Stimulated activated CD4-positive, alpha-beta T cell treated with anti-CD3 and anti-CD28 coated beads, Interleukin-1b, Interleukin-23, amount 100 ng/mL, for 24 hours (primary cell): ENCODE data around the gene CHST9.
"Not testable (repeated sequence)": the region's sequence is repeated elsewhere in the genome, so short reads cannot be mapped to it uniquely, and the experiment has no call there.

Experiments
- DNase-seq, 4 experiments: peaks; one replicate each; pipeline ENCODE4 v3.0.0-alpha.2; 2020; ENCODE audit warnings: low read depth in 4 of 4, low spot score in 1 of 4

The CHST9 gene

GRCh38 chr18:27108842-27109241, 76.3 kb downstream of the CHST9 start:
- DNase-seq = no peak

DNA sequence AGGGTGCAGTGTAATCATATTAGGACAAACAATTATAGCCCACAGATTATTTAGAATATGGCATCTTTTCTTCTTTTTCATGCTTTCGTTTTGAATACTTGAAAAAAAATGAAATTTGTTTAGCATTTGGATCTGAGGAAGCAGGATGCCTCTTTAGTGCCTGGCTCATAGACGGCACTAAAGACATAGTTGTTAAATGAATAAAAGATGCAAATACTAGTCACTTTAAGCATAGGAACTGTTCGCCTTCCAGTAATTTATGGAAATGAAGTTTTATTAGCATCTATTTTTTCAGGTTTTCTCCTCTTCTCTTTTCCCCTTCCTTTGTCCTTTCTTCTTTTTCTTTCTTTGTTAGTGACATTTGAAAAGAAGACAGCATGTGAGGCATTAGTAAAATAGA, 80.4 kb downstream of the CHST9 start:
- no peak for DNase-seq

DNA sequence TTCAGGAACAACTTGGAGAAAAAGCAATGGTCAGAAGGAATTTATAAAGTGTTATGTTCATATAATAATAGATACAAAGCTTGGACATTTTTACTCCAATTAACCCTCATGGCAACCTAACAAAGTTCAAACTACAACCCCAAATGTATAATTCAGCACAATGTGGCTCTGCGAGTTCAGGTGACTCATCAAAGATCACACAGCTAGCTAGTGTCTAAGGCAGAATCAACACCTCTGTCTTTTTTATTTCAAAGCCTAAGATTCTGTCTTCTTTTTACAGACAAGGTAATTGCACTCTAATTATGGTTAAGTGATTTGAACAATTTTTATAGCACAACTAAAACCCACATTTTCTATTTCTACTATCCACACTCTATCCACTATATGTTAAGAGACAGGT, 90.5 kb downstream of the CHST9 start:
- no peak for DNase-seq

DNA sequence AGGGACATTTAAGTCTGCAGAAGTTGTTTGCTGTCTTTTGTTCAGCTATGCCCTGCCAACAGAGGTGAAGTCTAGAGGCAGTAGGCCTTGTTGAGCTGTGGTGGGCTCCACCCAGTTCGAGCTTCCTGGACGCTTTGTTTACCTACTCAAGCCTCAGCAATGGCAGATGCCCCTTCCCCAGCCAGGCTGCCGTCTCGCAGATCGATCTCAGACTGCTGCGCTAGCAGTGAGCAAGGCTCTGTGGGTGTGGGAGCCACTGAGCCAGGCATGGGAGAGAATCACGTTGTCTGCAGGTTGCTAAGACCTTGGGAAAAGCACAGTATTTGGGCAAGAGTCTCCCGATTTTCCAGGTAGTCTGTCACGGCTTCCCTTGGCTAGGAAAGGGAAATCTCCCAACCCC, 91.8 kb downstream of the CHST9 start:
- DNase-seq = not testable (repeated sequence)

DNA sequence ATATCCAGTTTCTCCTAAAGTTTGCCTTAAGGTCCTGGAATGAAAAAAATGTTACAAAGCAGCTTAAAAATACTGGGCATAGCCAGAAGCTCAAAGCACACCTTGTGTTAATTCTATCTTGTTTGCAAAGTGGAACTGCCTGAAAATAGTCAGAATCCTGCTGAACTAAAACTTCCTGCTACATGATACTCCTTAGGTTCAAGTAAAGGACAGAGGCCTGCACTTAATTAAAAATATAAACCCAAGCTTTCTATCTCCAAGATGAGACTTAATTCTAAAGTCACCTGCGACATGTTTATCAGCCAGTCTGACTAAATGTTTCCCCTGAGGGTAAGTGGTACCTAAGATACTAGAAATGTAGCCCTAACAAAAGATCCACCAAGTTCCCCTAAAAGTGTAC, 103.4 kb downstream of the CHST9 start:
- DNase-seq = no peak

DNA sequence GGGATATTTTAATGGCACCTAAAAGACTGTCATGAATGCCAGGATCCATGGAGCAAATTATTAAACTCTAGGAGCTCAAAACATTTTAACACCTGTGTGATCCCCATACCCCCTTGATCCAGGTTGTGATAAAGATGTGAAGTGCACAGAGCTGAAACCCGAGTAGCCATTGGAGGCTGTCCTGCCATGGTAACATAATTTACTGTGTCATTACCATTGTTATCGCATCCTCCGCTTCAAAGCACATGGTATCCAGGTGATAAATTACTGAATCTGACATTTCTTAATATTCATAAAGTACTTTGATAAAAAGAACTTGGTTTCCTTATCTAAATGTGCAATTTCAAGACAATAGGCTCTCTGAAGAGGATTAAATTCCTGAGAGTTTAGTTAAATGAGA, 109.3 kb downstream of the CHST9 start:
- no peak for DNase-seq

- DNase-seq = no peak
Measured at GRCh38 chr18:27073404-27073830, 111.7 kb downstream of the CHST9 start.

GRCh38 chr18:27064673-27065072, 120.4 kb downstream of the CHST9 start:
- DNase-seq = no peak

DNA sequence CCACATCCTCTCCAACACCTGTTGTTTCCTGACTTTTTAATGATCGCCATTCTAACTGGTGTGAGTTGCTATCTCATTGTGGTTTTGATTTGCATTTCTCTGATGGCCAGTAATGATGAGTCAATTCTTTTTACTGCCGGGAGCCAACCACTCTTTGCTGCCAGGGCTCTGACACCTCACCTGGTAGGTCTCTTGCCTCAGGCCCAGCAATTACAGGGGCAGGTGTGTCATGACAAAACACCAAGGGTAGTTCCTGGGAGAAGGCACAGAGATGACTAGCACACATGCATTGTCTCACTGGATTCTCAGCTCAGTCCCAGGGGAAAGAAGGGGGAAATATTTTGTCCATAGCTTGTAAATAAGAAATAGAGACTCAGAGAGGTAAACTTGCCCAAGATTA, 122.3 kb downstream of the CHST9 start:
- no peak for DNase-seq

DNA sequence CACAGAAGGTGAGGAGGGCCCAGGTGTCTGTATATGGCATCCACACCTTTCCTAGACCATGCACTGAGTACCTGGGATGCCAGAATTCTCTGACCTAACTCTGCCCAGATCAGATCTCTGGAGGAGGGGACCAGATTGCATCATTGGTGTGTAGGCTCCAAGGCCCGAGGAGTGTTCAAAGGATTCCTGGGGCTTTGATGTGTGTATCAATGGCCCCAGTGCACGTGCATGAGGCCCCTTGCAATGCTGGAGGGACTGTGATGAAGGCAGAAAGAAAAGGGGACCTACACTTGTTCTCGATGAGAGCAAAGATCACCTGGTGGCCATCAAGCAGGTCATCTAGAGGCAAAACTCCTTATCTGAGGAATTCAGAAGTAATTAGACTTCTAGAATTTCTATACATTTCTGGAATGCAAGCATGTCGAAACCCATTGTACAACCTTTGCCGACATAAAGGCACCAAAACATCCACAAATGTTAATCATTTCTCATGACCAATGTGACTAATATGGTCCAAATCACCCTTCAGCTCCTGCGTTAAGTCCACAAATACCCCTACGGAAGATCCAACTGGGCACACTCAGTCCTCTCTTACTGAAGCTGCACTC, 123.5 kb downstream of the CHST9 start:
- no peak for DNase-seq

DNA sequence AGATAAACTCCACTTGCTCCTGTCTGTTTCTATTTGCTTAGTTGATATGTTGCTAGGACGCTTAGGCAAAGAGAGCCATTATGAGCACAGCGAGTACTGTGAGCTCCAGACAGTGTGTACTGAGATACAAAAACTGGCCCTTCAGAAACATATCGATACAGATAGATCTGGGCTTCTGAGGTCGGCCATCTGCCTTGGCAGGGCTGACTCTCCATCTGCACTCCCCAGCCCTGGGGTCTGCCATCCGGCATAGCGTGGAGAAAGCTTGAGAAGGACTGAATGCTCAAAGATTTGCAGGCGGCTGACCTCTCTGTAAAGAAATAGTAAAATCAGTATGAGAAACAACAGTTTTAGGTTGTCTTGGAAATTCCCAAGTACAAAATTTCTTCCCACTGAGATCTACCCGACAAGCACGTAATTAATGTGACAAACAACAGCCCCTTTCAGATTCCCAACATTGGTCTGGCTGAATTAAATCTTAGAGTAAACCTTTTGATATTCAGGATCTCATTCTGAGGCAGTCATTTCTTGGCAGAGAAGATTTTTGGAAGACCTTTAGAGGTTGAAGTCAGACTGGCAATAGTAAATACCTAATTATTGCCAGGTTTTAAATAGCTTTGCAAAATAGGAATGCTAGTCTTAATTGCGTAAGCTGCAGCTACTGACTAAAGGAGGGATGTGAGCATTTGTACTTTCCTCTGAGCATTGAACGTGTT, 127.4 kb downstream of the CHST9 start:
- DNase-seq = no peak

DNA sequence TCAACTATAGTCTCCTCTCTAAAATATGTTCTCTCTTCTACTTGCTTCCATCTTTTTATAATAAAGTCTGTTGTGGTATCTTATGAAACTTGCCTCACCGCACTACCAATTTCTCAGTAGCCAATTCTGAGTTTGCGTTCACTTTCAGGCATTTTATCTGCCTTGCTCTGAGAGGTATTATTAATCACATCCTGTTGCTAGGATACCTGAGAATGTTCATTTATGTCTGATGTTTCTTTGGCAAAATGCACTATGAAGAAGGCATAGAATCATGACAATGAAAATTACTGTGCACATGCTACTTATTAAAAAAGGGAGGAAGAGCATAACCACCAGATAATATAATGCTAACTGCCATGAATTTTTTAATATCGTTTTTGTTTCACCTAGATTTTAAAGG, 130.2 kb downstream of the CHST9 start:
- DNase-seq = no peak

GRCh38 chr18:27049969-27050368, 135.1 kb downstream of the CHST9 start:
- no peak for DNase-seq

DNA sequence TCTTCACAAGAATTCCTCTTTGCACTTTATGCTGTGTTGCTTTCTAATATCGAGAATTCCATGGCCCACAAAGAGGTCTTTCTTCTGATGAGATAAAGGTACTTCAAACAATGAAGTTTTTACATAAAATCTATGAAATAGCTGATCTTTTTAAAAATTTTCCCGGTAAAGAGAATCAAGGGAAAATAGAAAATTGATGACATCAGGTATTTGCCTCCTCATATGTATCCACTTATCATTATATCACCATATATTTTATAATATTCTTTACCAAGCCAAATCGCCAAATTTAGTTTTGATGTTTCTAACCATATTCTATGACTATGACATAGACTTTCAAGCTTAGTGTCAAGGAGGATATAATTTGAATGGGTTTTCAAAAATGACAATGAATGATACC, 139.8 kb downstream of the CHST9 start:
- no peak for DNase-seq

DNA sequence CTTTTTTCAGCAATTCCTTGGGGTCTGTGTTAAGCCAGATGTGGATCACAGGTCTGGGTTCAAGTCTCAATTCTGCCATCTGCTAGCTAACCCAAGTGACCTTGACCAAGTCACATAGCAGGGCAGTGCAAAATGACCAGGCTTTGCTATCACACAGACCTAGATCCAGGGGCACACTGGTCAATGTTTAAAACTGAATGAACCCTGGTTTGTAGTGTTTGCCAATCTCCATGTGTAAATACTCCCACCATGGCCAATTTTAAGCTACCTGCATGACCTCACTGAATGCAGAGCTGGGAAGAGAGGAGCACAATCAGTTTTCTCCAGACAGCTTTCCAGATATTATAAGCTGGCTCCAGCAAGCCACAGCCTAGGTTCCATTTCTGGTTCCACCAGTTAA, 142.9 kb downstream of the CHST9 start:
- DNase-seq = no peak

- DNase-seq = no peak
Measured at GRCh38 chr18:27040796-27041195, 144.3 kb downstream of the CHST9 start.

GRCh38 chr18:27033722-27034121, 151.4 kb downstream of the CHST9 start:
- DNase-seq = no peak

- no peak for DNase-seq
Measured at GRCh38 chr18:27030421-27030820, 154.7 kb downstream of the CHST9 start.

DNA sequence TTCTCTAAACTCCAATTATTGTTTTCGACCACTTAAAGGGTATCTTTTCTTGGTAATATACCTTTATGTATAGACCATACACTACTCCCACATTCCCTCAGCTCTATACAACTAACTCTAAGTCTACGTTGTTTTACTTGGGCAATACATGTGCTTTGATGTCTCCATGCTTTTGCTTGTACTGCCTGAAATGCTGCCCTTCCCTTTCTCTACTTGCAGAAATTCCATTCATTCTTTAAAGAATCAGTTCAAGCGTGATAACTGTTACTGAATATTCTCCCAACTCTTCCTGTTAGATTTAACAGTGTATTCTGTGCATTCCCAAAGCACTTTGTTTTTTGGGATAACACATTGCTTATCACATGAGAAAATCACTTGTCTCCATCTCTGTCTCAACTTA, 162.6 kb downstream of the CHST9 start:
- DNase-seq = no peak

- DNase-seq = no peak
Measured at GRCh38 chr18:27017901-27018500, 167.1 kb downstream of the CHST9 start.

- no peak for DNase-seq
Measured at GRCh38 chr18:27014841-27015240, 170.3 kb downstream of the CHST9 start.

- no peak for DNase-seq
Measured at GRCh38 chr18:27010784-27011183, 174.3 kb downstream of the CHST9 start.

- DNase-seq = no peak
Measured at GRCh38 chr18:27009293-27009692, 175.8 kb downstream of the CHST9 start.
